Neural crest cell (in vitro differentiated cells): Measurements from ENCODE around the gene ADARB1. TPM values are rescaled to one million over a fixed set of nuclear protein-coding genes. Genes with fewer than 3 reads are reported as not detected.

Experiments used
- DNase-seq: peaks from one replicate; pipeline ENCODE4 v3.0.0; 2021; ENCODE audit warnings: low read depth, mixed read lengths, low spot score
- H3K27ac Mint-ChIP-seq: one replicate; pipeline ENCODE4 v1.8.0; 2021; ENCODE audit warnings: mild to moderate bottlenecking, mixed read lengths; ENCODE audit not compliant: unreplicated experiment
- H3K27me3 Mint-ChIP-seq: 2 replicates; pipeline ENCODE4 v1.8.0; 2021; ENCODE audit warnings: low read depth, mild to moderate bottlenecking, mixed read lengths
- H3K36me3 Mint-ChIP-seq: 2 replicates; pipeline ENCODE4 v1.8.0; 2021; ENCODE audit warnings: low read depth, mild to moderate bottlenecking, mixed read lengths
- H3K4me1 Mint-ChIP-seq: 2 replicates; pipeline ENCODE4 v1.8.0; 2021; ENCODE audit warnings: mixed read lengths
- H3K4me3 Mint-ChIP-seq: one replicate; pipeline ENCODE4 v1.8.0; 2021; ENCODE audit warnings: mild to moderate bottlenecking, mixed read lengths
- H3K9me3 Mint-ChIP-seq: 2 replicates; pipeline ENCODE4 v1.8.0; 2021; ENCODE audit warnings: mixed read lengths
- CTCF ChIP-seq: fragments of 200-600 bp; sonication (generic); conservative IDR thresholded peaks from 2 replicates; pipeline ENCODE4 v1.5.0; 2021; ENCODE audit warnings: antibody characterized with exemption, mild to moderate bottlenecking
- total RNA-seq: library from RNA; stranded (reverse); gene quantifications from 2 replicates; pipeline ENCODE4 v1.2.1, GENCODE V29; 2021

ADARB1 gene
- total RNA-seq, 1 donor from 2014 or later = 21.0 TPM

- peaks cover 6% of the 10 kb centered on the region for H3K4me1 Mint-ChIP-seq
- H3K27me3 Mint-ChIP-seq = no peaks in the 10 kb centered on the region
- H3K36me3 Mint-ChIP-seq = no peaks in the 10 kb centered on the region
- DNase-seq = no peak
- no peak overlapping the region for H3K27ac Mint-ChIP-seq
- H3K9me3 Mint-ChIP-seq = no peaks in the 10 kb centered on the region
- H3K4me3 Mint-ChIP-seq = no peak overlapping the region
- no peak for TF ChIP-seq CTCF
These were observed 17.4 kb downstream of the ADARB1 start for GRCh38 chr21:45091550-45092322.

GRCh38 chr21:45093035-45093532 is 18.7 kb downstream of the ADARB1 start:
- no peak for TF ChIP-seq CTCF
- Mint-ChIP-seq H3K27ac (no peak overlapping the region), H3K4me1 (peaks cover 4% of the 10 kb centered on the region), H3K9me3 (no peaks in the 10 kb centered on the region), H3K36me3 (no peaks in the 10 kb centered on the region), H3K4me3 (no peak overlapping the region), H3K27me3 (no peaks in the 10 kb centered on the region)
- no peak for DNase-seq

GRCh38 chr21:45094412-45094811 is 20.0 kb downstream of the ADARB1 start:
- Mint-ChIP-seq H3K27me3 (no peaks in the 10 kb centered on the region), H3K4me3 (no peak overlapping the region), H3K36me3 (no peaks in the 10 kb centered on the region), H3K9me3 (no peaks in the 10 kb centered on the region), H3K4me1 (peaks cover 10% of the 10 kb centered on the region), H3K27ac (no peak overlapping the region)
- no peak for DNase-seq
- no peak for TF ChIP-seq CTCF

- H3K4me1 Mint-ChIP-seq = peaks cover 10% of the 10 kb centered on the region
These were observed 21.1 kb downstream of the ADARB1 start for GRCh38 chr21:45095505-45095904.

GRCh38 chr21:45096217-45096616 is 21.8 kb downstream of the ADARB1 start:
- no peak for TF ChIP-seq CTCF
- Mint-ChIP-seq H3K27ac (no peak overlapping the region), H3K4me1 (peaks cover 10% of the 10 kb centered on the region), H3K27me3 (no peaks in the 10 kb centered on the region), H3K4me3 (no peak overlapping the region), H3K9me3 (no peaks in the 10 kb centered on the region), H3K36me3 (no peaks in the 10 kb centered on the region)
- no peak for DNase-seq

More at GRCh38 chr21:45095505-45095904, 21.1 kb downstream of the ADARB1 start:
- no peak for TF ChIP-seq CTCF
- Mint-ChIP-seq H3K4me3 (no peak overlapping the region), H3K27me3 (no peaks in the 10 kb centered on the region), H3K36me3 (no peaks in the 10 kb centered on the region), H3K27ac (peak overlapping the region; percentile 65), H3K9me3 (no peaks in the 10 kb centered on the region)
- no peak for DNase-seq
